Neural cell (in vitro differentiated cells): ENCODE data around the gene SERPINA1.

Experiments
- EP300 ChIP-seq: fragments of 450-650 bp; conservative IDR thresholded peaks from 2 replicates; pipeline ENCODE4 v1.6.1; 2014; ENCODE audit warnings: antibody characterized with exemption, mild to moderate bottlenecking, moderate library complexity; ENCODE audit not compliant: poor library complexity, severe bottlenecking
- EZH2 ChIP-seq: fragments of 200-600, 300-800 bp; shearing (Covaris generic), sonication (generic); IDR thresholded peaks from 2 replicates; pipeline ENCODE4 v1.6.1; 2014; ENCODE audit warnings: antibody characterized with exemption, low read length, borderline replicate concordance, mild to moderate bottlenecking; ENCODE audit not compliant: insufficient read depth, poor library complexity, severe bottlenecking
- MXI1 ChIP-seq: fragments of 450-650 bp; conservative IDR thresholded peaks from 2 replicates; pipeline ENCODE4 v1.6.1; 2014; ENCODE audit warnings: antibody characterized with exemption, mild to moderate bottlenecking; ENCODE audit not compliant: poor library complexity, severe bottlenecking
- POLR2AphosphoS5 ChIP-seq: IDR thresholded peaks from 2 replicates; pipeline ENCODE4 v1.6.1; 2012
- RAD21 ChIP-seq: fragments of 450-650 bp; conservative IDR thresholded peaks from 2 replicates; pipeline ENCODE4 v1.6.1; 2014; ENCODE audit warnings: antibody characterized with exemption, mild to moderate bottlenecking, moderate library complexity
- SMC3 ChIP-seq: fragments of 450-650 bp; conservative IDR thresholded peaks from 2 replicates; pipeline ENCODE4 v1.6.1; 2014; ENCODE audit warnings: antibody characterized with exemption, mild to moderate bottlenecking, moderate library complexity; ENCODE audit not compliant: poor library complexity
- TAF1 ChIP-seq: IDR thresholded peaks from 2 replicates; pipeline ENCODE4 v1.6.1; 2012; ENCODE audit warnings: low read depth
- TF ChIP-seq, protein P1 (sequence below): fragments of 450-650 bp; IDR thresholded peaks from 2 replicates; pipeline ENCODE4 v1.5.1; 2014; ENCODE audit warnings: antibody characterized with exemption, mild to moderate bottlenecking, moderate library complexity; ENCODE audit not compliant: poor library complexity, severe bottlenecking
- TF ChIP-seq, protein P2 (sequence below): IDR thresholded peaks from 2 replicates; pipeline ENCODE4 v1.6.1; 2012; ENCODE audit warnings: borderline replicate concordance

DNA sequence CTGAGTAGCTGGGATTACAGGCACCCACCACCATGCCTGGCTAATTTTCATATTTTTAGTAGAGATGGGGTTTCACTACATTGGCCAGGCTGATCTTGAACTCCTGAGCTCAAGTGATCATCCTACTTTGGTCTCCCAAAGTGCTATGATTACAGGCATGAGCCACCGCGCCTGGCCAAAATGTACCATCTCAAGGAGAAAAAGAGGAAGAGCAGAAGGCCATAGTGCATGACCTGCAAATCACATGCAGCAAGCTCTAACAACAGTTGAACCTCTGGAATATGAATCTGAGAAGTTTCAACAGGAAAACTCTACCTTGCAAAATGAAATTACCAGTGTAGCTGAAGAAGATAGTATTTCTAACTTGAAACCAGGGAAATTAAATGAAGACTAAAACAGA is 17.1 kb upstream of the SERPINA1 start:
- TF ChIP-seq POLR2AphosphoS5 (no peak), EP300 (no peak), TAF1 (no peak), EZH2 (no peak), MXI1 (no peak), RAD21 (no peak), SMC3 (no peak)
- TF ChIP-seq, protein P1, sequence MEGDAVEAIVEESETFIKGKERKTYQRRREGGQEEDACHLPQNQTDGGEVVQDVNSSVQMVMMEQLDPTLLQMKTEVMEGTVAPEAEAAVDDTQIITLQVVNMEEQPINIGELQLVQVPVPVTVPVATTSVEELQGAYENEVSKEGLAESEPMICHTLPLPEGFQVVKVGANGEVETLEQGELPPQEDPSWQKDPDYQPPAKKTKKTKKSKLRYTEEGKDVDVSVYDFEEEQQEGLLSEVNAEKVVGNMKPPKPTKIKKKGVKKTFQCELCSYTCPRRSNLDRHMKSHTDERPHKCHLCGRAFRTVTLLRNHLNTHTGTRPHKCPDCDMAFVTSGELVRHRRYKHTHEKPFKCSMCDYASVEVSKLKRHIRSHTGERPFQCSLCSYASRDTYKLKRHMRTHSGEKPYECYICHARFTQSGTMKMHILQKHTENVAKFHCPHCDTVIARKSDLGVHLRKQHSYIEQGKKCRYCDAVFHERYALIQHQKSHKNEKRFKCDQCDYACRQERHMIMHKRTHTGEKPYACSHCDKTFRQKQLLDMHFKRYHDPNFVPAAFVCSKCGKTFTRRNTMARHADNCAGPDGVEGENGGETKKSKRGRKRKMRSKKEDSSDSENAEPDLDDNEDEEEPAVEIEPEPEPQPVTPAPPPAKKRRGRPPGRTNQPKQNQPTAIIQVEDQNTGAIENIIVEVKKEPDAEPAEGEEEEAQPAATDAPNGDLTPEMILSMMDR, result no peak
- TF ChIP-seq, protein P2, sequence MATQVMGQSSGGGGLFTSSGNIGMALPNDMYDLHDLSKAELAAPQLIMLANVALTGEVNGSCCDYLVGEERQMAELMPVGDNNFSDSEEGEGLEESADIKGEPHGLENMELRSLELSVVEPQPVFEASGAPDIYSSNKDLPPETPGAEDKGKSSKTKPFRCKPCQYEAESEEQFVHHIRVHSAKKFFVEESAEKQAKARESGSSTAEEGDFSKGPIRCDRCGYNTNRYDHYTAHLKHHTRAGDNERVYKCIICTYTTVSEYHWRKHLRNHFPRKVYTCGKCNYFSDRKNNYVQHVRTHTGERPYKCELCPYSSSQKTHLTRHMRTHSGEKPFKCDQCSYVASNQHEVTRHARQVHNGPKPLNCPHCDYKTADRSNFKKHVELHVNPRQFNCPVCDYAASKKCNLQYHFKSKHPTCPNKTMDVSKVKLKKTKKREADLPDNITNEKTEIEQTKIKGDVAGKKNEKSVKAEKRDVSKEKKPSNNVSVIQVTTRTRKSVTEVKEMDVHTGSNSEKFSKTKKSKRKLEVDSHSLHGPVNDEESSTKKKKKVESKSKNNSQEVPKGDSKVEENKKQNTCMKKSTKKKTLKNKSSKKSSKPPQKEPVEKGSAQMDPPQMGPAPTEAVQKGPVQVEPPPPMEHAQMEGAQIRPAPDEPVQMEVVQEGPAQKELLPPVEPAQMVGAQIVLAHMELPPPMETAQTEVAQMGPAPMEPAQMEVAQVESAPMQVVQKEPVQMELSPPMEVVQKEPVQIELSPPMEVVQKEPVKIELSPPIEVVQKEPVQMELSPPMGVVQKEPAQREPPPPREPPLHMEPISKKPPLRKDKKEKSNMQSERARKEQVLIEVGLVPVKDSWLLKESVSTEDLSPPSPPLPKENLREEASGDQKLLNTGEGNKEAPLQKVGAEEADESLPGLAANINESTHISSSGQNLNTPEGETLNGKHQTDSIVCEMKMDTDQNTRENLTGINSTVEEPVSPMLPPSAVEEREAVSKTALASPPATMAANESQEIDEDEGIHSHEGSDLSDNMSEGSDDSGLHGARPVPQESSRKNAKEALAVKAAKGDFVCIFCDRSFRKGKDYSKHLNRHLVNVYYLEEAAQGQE, result no peak
